ENCODE data around the gene RBM28.

DNA sequence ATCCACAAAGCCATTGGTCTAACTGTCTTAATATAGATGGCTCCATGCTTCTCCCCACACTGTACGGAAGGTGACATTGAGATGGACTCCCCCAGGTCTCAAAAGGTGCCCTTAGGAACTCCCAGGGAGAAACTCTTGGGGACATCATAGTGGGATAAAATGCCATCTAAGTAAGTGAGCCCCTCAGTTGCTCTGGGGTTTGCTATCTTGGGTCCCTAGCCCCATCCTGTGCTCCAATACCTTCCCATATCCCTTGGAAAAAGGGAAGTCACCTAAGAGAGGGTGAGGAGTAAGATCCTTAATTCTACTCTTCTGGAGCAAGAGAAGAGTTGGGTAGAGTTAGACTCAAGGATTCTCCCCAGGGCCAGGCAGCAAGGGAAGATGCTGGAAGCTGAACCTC lies 9.9 kb upstream of the RBM28 start:
- no peak for TF ChIP-seq EZH2 (IDR thresholded peaks at IDR 0.05; ENCODE audit: insufficient read depth, low read length)
- TF ChIP-seq, protein P1, sequence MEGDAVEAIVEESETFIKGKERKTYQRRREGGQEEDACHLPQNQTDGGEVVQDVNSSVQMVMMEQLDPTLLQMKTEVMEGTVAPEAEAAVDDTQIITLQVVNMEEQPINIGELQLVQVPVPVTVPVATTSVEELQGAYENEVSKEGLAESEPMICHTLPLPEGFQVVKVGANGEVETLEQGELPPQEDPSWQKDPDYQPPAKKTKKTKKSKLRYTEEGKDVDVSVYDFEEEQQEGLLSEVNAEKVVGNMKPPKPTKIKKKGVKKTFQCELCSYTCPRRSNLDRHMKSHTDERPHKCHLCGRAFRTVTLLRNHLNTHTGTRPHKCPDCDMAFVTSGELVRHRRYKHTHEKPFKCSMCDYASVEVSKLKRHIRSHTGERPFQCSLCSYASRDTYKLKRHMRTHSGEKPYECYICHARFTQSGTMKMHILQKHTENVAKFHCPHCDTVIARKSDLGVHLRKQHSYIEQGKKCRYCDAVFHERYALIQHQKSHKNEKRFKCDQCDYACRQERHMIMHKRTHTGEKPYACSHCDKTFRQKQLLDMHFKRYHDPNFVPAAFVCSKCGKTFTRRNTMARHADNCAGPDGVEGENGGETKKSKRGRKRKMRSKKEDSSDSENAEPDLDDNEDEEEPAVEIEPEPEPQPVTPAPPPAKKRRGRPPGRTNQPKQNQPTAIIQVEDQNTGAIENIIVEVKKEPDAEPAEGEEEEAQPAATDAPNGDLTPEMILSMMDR (IDR thresholded peaks at IDR 0.05; ENCODE audit: insufficient read depth, low read depth, low read length): no peak

All from astrocyte (in vitro differentiated cells and primary cell).